WERI-Rb-1 (cell line): ENCODE data around the gene RBFOX1.

Experiments
- DNase-seq: peaks from one replicate; pipeline ENCODE4 v3.0.0-alpha.2; 2020
- H3K27ac ChIP-seq: fragments of 250-450 bp; sonication (Bioruptor Pico); 2 replicates; pipeline ENCODE4 v1.5.1; 2020; ENCODE audit warnings: mild to moderate bottlenecking, moderate library complexity
- H3K27me3 ChIP-seq: fragments of 250-450 bp; sonication (Bioruptor Pico); 2 replicates; pipeline ENCODE4 v1.5.1; 2021; ENCODE audit warnings: mild to moderate bottlenecking, low read depth, moderate library complexity; ENCODE audit not compliant: insufficient read depth, severe bottlenecking
- H3K36me3 ChIP-seq: fragments of 250-450 bp; sonication (Bioruptor Pico); 2 replicates; pipeline ENCODE4 v1.5.1; 2020; ENCODE audit warnings: mild to moderate bottlenecking, moderate library complexity
- H3K4me3 ChIP-seq: 2 replicates; pipeline ENCODE4 v1.5.1; 2011; ENCODE audit warnings: low read depth, mild to moderate bottlenecking, control low read depth, low read length
- H3K9me3 ChIP-seq: fragments of 250-450 bp; sonication (Bioruptor Pico); 2 replicates; pipeline ENCODE4 v1.5.1; 2021; ENCODE audit warnings: mild to moderate bottlenecking, moderate library complexity; ENCODE audit not compliant: severe bottlenecking
- CTCF ChIP-seq: IDR thresholded peaks from 2 replicates; pipeline ENCODE4 v1.5.1; 2011; ENCODE audit warnings: low read depth, mild to moderate bottlenecking, control low read depth, inconsistent platforms, low read length

Gene RBFOX1

GRCh38 chr16:7637446-7637845 lies 304.8 kb downstream of the RBFOX1 start:
- Histone ChIP-seq H3K4me3 (no peak overlapping the region), H3K27ac (no peak overlapping the region), H3K9me3 (no peaks in the 10 kb centered on the region), H3K27me3 (no peaks in the 10 kb centered on the region), H3K36me3 (no peaks in the 10 kb centered on the region)
- DNase-seq = no peak
- no peak for TF ChIP-seq CTCF

- Histone ChIP-seq H3K4me3 (no peak overlapping the region), H3K27ac (no peak overlapping the region), H3K9me3 (no peaks in the 10 kb centered on the region), H3K27me3 (no peaks in the 10 kb centered on the region), H3K36me3 (no peaks in the 10 kb centered on the region)
- DNase-seq = peak; percentile 44
- no peak for TF ChIP-seq CTCF
These were observed 305.7 kb downstream of the RBFOX1 start for GRCh38 chr16:7638306-7638705.

GRCh38 chr16:7640334-7640733 lies 307.7 kb downstream of the RBFOX1 start:
- DNase-seq = no peak
- Histone ChIP-seq H3K27ac (no peak overlapping the region), H3K36me3 (no peaks in the 10 kb centered on the region), H3K27me3 (no peaks in the 10 kb centered on the region), H3K9me3 (no peaks in the 10 kb centered on the region), H3K4me3 (no peak overlapping the region)
- TF ChIP-seq CTCF = no peak

- no peak for TF ChIP-seq CTCF
- DNase-seq = no peak
- Histone ChIP-seq H3K27ac (no peak overlapping the region), H3K27me3 (no peaks in the 10 kb centered on the region), H3K9me3 (no peaks in the 10 kb centered on the region), H3K4me3 (no peak overlapping the region), H3K36me3 (no peaks in the 10 kb centered on the region)
These were observed 311.5 kb downstream of the RBFOX1 start for GRCh38 chr16:7644176-7644575.

GRCh38 chr16:7644811-7645210 lies 312.2 kb downstream of the RBFOX1 start:
- TF ChIP-seq CTCF = no peak
- no peak overlapping the region for H3K27ac ChIP-seq
- no peaks in the 10 kb centered on the region for H3K36me3 ChIP-seq
- no peaks in the 10 kb centered on the region for H3K27me3 ChIP-seq
- no peak for DNase-seq
- no peaks in the 10 kb centered on the region for H3K9me3 ChIP-seq
- H3K4me3 ChIP-seq = no peak overlapping the region

GRCh38 chr16:7646821-7647500 lies 314.3 kb downstream of the RBFOX1 start:
- no peaks in the 10 kb centered on the region for H3K36me3 ChIP-seq
- H3K4me3 ChIP-seq = no peak overlapping the region
- no peak for TF ChIP-seq CTCF
- H3K27ac ChIP-seq = no peak overlapping the region
- no peaks in the 10 kb centered on the region for H3K27me3 ChIP-seq
- no peaks in the 10 kb centered on the region for H3K9me3 ChIP-seq
- DNase-seq = no peak
